GM18909 (cell line): ENCODE measurements around the gene EMILIN1.

Source experiments
- ATAC-seq: cut with Tn5 transposase; IDR thresholded peaks from one replicate; pipeline ENCODE4 v1.9.1; 2021; ENCODE audit warnings: mild to moderate bottlenecking; ENCODE audit not compliant: unreplicated experiment, poor library complexity

EMILIN1 gene

GRCh38 chr2:27078267-27079194 is at the start of gene EMILIN1:
Gene EMILIN1 (plus strand): TSS chr2:27078615. CDS start chr2:27079066, 451 bp downstream.
- ATAC-seq = no peak

- ATAC-seq = no peak
These were observed 49.4 kb upstream of the EMILIN1 start for GRCh38 chr2:27029051-27029450.

- peak; percentile 94 for ATAC-seq
These were observed 45.7 kb upstream of the EMILIN1 start, which contains the start of gene TMEM214 for GRCh38 chr2:27032495-27033252. Gene TMEM214 (plus strand): TSS chr2:27032965. CDS start chr2:27033016, 51 bp downstream.

GRCh38 chr2:27033253-27033852 is 45.1 kb upstream of the EMILIN1 start:
- peak; percentile 1 for ATAC-seq

GRCh38 chr2:27038012-27038411 is 40.4 kb upstream of the EMILIN1 start:
- no peak for ATAC-seq

GRCh38 chr2:27038631-27039339 is 39.6 kb upstream of the EMILIN1 start:
- no peak for ATAC-seq

- ATAC-seq = no peak
These were observed 39.0 kb upstream of the EMILIN1 start for GRCh38 chr2:27039426-27039825.

GRCh38 chr2:27039871-27040270 is 38.5 kb upstream of the EMILIN1 start:
- no peak for ATAC-seq

- ATAC-seq = no peak
These were observed 38.1 kb upstream of the EMILIN1 start for GRCh38 chr2:27040282-27040681.

GRCh38 chr2:27041752-27042151 is 36.7 kb upstream of the EMILIN1 start:
- peak; percentile 30 for ATAC-seq

GRCh38 chr2:27042159-27042661 is 36.2 kb upstream of the EMILIN1 start:
- ATAC-seq = peak; percentile 59

GRCh38 chr2:27042985-27043634 is 35.3 kb upstream of the EMILIN1 start:
- ATAC-seq = no peak

GRCh38 chr2:27049422-27050280 is 28.8 kb upstream of the EMILIN1 start:
- ATAC-seq = peak; percentile 22

GRCh38 chr2:27050281-27050995 is 28.0 kb upstream of the EMILIN1 start:
- peak; percentile 59 for ATAC-seq

GRCh38 chr2:27050996-27051901 is 27.2 kb upstream of the EMILIN1 start, which contains the start of gene AGBL5:
Gene AGBL5 (plus strand): TSS chr2:27051668. CDS start chr2:27052959, 1,291 bp downstream.
- peak; percentile 64 for ATAC-seq

GRCh38 chr2:27051902-27052645 is 26.3 kb upstream of the EMILIN1 start:
- ATAC-seq = peak; percentile 1
